ENCODE measurements around the gene OSGIN1. TPM values are rescaled to one million over a fixed set of nuclear protein-coding genes. Genes with fewer than 3 reads are reported as not detected.
"Not testable (repeated sequence)": the region's sequence is repeated elsewhere in the genome, so short reads cannot be mapped to it uniquely, and the experiment has no call there.

The OSGIN1 gene
- polyA plus RNA-seq, 2 donors: 6.0 to 8.3 TPM

DNA sequence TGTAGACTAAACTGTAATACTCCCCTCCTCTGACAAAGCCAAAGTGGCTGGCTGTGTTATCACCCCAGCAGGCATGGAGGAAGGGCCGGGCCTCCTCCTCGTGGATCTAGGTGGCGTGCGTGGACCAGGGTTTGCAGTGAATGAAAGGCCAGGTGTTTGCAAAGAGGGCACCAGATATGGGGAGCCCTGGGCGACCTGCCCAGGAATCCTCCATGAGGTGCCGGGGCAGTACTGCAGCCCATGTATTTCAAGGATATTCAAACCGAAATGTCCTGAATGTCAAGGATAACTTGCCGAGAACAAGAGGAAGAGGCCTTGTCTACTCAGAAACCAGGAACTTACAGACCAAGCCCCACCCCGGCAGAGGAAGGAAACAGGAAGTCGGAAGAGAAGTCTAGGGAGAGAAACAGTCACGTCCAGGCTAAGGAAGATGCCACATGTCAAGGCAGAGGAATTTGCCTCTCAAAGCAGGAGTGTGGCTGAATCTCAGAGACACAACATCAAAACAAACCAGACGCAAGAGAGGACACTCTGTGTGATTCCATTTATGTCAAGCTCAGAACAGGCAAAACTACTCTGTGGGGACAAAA is 13.7 kb upstream of the OSGIN1 start:
- Histone ChIP-seq H3K9me3 (ENCODE audit: control insufficient read depth in 2 of 2, insufficient read depth in 1 of 2, low read depth in 1 of 2, low read length in 1 of 2) (no peaks in the 10 kb centered on the region), H3K36me3 (ENCODE audit: control insufficient read depth in 2 of 2, insufficient read depth in 2 of 2, low read length in 1 of 2) (no peaks in the 10 kb centered on the region), H3K4me3 (ENCODE audit: low read depth in 1 of 2, low read length in 2 of 2) (no peak overlapping the region), H3K27me3 (ENCODE audit: control insufficient read depth in 1 of 2, insufficient read depth in 2 of 2, low read length in 2 of 2) (no peaks in the 10 kb centered on the region), H3K27ac (ENCODE audit: low read depth in 2 of 2, low read length in 1 of 2) (no peak overlapping the region), H3K4me1 (ENCODE audit: control insufficient read depth in 2 of 2, insufficient read depth in 2 of 2, low read length in 1 of 2) (peaks cover 2 to 3% of the 10 kb centered on the region in 2 donors)
- 75 to 81% methylated on average over 12 of the region's 12 CpGs for WGBS, 2 donors

DNA sequence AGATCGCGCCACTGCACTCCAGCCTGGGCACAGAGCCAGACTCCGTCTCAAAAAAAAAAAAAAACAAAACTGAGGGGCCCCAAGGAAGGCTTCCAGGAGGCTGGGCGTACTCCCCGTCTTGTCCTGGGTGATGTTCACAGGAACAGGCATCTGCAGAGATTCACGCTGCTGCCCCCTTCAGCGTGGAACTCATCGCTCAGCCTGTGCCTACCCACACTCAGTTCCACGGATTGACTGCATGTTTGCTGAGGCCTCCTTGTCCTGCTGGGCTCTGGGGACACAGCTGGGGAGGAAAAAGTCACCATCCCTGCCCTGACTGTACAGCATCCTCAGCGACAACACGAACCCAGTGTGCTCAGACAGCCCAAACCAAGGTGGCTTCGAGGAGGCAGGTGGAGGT is 12.9 kb upstream of the OSGIN1 start:
- 65 to 75% methylated on average over 10 to 12 of the region's 12 CpGs for whole genome bisulfite sequencing, 2 donors
- Histone ChIP-seq H3K27me3 (ENCODE audit: control insufficient read depth in 1 of 2, insufficient read depth in 2 of 2, low read length in 2 of 2) (no peaks in the 10 kb centered on the region), H3K27ac (ENCODE audit: low read depth in 2 of 2, low read length in 1 of 2) (no peak overlapping the region), H3K9me3 (ENCODE audit: control insufficient read depth in 2 of 2, insufficient read depth in 1 of 2, low read depth in 1 of 2, low read length in 1 of 2) (no peaks in the 10 kb centered on the region), H3K4me1 (ENCODE audit: control insufficient read depth in 2 of 2, insufficient read depth in 2 of 2, low read length in 1 of 2) (peaks cover 2% of the 10 kb centered on the region in 2 donors), H3K4me3 (ENCODE audit: low read depth in 1 of 2, low read length in 2 of 2) (no peak overlapping the region), H3K36me3 (ENCODE audit: control insufficient read depth in 2 of 2, insufficient read depth in 2 of 2, low read length in 1 of 2) (no peaks in the 10 kb centered on the region)

DNA sequence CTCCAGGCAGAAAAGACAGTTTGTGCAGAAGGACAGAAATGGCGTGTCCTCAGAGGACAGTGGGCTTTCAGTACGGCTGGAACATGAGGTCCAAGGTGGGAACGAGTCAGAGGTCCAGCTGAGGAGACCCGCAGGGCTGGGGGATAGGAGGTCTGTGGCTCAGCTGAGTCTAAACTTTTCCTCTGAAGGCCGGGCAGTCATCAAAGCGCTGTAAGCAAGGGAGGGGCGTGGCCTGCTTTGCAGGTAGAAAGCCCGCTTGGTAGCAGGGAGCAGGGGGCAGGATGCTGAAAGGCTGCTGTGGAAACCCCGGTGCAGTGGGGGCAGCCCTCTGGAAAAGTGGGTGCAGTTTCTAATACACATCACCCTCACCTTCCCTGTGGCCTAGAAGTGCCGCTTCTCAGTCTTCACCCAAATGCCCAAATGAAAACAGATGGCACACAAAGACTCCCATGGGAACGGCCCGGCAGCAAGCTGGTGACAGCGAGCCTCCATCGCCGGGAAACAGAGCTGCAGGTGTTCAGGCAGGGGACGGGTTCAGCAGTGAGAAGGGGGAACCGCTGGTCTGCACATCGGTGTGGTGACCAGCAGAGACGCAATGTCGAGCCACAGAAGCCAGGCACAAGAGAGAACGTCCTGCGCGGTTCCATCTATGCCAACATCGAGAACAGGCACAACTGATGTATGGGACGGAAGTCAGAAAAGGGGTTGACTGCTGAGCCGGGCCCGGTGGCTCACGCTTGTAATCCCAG is 12.2 kb upstream of the OSGIN1 start:
- Histone ChIP-seq H3K4me3 (ENCODE audit: low read depth in 1 of 2, low read length in 2 of 2) (no peak overlapping the region), H3K27me3 (ENCODE audit: control insufficient read depth in 1 of 2, insufficient read depth in 2 of 2, low read length in 2 of 2) (no peaks in the 10 kb centered on the region), H3K9me3 (ENCODE audit: control insufficient read depth in 2 of 2, insufficient read depth in 1 of 2, low read depth in 1 of 2, low read length in 1 of 2) (no peaks in the 10 kb centered on the region), H3K27ac (ENCODE audit: low read depth in 2 of 2, low read length in 1 of 2) (no peak overlapping the region), H3K36me3 (ENCODE audit: control insufficient read depth in 2 of 2, insufficient read depth in 2 of 2, low read length in 1 of 2) (no peaks in the 10 kb centered on the region), H3K4me1 (ENCODE audit: control insufficient read depth in 2 of 2, insufficient read depth in 2 of 2, low read length in 1 of 2) (peaks cover 0 to under 1% of the 10 kb centered on the region in 2 donors)
- 83 to 84% methylated on average over 28 of the region's 28 CpGs for WGBS, 2 donors

DNA sequence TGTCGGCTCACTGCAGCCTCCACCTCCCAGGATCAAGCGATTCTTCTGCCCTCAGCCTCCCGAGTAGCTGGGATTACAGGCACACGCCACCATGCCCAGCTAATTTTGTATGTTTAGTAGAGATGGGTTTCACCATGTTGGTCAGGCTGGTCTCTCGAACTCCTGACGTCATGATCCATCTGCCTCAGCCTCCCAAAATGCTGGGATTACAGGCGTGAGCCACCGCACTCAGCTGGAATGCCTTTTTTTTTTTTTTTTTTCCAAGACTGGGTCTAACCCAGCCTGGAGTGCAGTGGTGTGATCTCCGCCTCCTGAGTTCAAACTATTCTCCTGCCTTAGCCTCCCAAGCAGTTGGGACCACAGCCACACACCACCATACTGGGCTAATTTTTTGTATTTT is 11.5 kb upstream of the OSGIN1 start:
- not testable (repeated sequence) for H3K4me1 ChIP-seq (ENCODE audit: control insufficient read depth in 2 of 2, insufficient read depth in 2 of 2, low read length in 1 of 2); H3K27me3 ChIP-seq (ENCODE audit: control insufficient read depth in 1 of 2, insufficient read depth in 2 of 2, low read length in 2 of 2); H3K27ac ChIP-seq (ENCODE audit: low read depth in 2 of 2, low read length in 1 of 2); H3K9me3 ChIP-seq (ENCODE audit: control insufficient read depth in 2 of 2, insufficient read depth in 1 of 2, low read depth in 1 of 2, low read length in 1 of 2); H3K4me3 ChIP-seq (ENCODE audit: low read depth in 1 of 2, low read length in 2 of 2); H3K36me3 ChIP-seq (ENCODE audit: control insufficient read depth in 2 of 2, insufficient read depth in 2 of 2, low read length in 1 of 2)
- WGBS, 2 donors: 95 to 97% methylated on average over 9 of the region's 9 CpGs

DNA sequence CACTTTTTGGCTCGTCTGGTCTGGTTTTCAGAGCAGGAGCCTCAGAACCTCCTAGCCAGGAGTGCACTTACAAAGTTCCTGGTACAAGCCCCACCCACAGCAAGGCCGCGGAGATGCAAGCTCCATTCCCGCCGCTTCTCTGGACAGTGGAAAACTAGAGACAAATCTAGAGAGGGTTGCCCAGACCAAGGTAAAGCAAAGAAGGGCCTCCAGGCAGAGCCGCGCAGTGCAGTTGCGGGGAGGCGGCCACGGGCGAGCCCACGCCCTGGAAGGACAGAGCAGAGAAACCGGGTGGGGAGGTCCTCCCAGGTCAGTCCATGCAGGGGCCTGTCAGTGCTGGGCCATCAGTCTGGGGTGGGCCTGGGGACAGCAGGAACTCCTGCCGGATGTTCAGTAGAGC is 11.0 kb upstream of the OSGIN1 start:
- Histone ChIP-seq H3K36me3 (ENCODE audit: control insufficient read depth in 2 of 2, insufficient read depth in 2 of 2, low read length in 1 of 2) (no peaks in the 10 kb centered on the region), H3K9me3 (ENCODE audit: control insufficient read depth in 2 of 2, insufficient read depth in 1 of 2, low read depth in 1 of 2, low read length in 1 of 2) (no peaks in the 10 kb centered on the region)
- WGBS, 2 donors: 87 to 90% methylated on average over 14 of the region's 14 CpGs

DNA sequence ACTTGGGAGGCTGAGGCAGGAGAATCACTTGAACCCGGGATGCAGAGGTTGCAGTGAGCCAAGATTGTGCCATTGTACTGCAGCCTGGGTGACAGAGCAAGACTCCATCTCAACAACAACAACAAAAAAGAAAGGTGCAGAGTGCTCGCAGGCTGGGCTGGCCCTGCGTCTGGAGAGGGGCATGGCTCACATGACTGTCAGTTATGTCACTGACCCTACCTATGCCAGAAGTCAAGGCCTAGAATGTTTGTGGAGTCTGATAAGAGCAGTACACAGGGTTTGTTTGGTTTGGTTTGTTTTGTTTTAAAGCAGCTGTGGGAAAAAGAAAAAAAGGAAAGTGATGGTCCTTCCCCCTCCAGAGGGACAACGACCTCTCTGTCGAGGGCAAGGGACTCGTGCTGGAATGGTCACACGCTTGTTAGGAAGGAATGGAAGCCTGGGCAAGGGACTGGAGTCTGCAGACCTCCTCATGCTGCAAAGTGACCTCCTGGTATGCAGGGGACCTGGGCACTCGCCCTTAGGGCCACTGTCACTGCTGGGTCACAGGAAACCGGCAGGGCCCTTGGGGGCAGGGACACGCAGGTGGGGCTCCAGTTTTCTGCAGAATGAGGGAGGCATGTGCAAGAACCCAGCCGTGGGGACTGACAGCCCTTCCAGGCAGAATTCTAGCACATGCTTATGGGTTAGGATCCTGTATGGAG is 10.1 kb upstream of the OSGIN1 start:
- Histone ChIP-seq H3K36me3 (ENCODE audit: control insufficient read depth in 2 of 2, insufficient read depth in 2 of 2, low read length in 1 of 2) (no peaks in the 10 kb centered on the region), H3K4me3 (ENCODE audit: low read depth in 1 of 2, low read length in 2 of 2) (no peak overlapping the region), H3K27ac (ENCODE audit: low read depth in 2 of 2, low read length in 1 of 2) (no peak overlapping the region), H3K9me3 (ENCODE audit: control insufficient read depth in 2 of 2, insufficient read depth in 1 of 2, low read depth in 1 of 2, low read length in 1 of 2) (no peaks in the 10 kb centered on the region), H3K27me3 (ENCODE audit: control insufficient read depth in 1 of 2, insufficient read depth in 2 of 2, low read length in 2 of 2) (no peaks in the 10 kb centered on the region), H3K4me1 (ENCODE audit: control insufficient read depth in 2 of 2, insufficient read depth in 2 of 2, low read length in 1 of 2) (peaks cover 5 to 6% of the 10 kb centered on the region in 2 donors)
- WGBS, 2 donors: 66 to 73% methylated on average over 11 of the region's 11 CpGs

More for the DNA sequence above, 11.0 kb upstream of the OSGIN1 start:
- H3K27me3 ChIP-seq (ENCODE audit: control insufficient read depth in 1 of 2, insufficient read depth in 2 of 2, low read length in 2 of 2): no peaks in the 10 kb centered on the region
- H3K4me3 ChIP-seq (ENCODE audit: low read depth in 1 of 2, low read length in 2 of 2): no peak overlapping the region
- no peak overlapping the region for H3K27ac ChIP-seq (ENCODE audit: low read depth in 2 of 2, low read length in 1 of 2)
- H3K4me1 ChIP-seq (ENCODE audit: control insufficient read depth in 2 of 2, insufficient read depth in 2 of 2, low read length in 1 of 2): peaks cover 0 to 2% of the 10 kb centered on the region in 2 donors

DNA sequence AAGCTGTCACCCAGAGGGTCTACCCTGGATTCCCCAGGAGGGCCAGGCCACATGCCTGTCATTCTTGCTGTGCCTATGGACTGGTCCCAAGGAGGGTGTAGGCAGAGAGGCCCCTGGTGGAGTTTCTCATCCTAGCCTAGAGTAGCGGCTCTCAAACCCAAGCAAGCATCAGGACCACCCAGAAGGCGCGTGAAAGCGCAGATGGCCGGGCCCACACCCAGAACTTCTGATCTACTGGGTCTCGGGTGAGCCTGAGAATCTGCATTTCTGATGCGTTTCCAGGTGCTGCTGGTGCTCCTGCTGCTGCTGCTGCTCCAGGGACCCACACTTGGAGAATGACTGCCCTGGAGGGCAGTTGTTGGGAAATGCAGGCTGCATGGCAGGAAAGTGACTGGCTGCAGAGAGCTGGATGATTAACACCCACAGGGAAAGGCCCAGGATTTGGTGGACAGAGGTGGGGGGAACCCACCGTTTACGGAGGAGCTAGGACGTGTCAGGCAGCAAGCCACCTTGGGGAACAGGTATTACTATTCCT is 9.5 kb upstream of the OSGIN1 start:
- 85 to 87% methylated on average over 10 of the region's 10 CpGs for WGBS, 2 donors
- no peak overlapping the region for H3K27ac ChIP-seq (ENCODE audit: low read depth in 2 of 2, low read length in 1 of 2)

DNA sequence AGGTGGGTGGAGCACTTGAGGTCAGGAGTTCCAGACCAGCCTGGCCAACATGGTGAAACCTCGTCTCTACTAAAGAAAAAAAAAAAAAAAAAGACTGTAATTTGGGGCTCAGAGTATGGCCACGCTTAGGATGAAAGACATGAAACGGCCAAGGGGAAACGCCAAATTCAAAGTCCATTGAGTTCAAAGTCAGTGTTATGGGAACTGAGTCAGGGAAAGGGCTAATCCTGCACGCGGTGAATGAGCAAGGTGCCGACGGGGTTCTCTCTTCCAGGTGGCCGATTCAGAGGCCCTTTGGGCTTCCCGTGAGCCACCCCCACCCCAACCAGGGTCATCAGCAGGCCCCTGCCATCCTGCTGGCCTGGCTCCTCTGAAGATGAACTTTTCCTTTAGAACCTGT is 7.5 kb upstream of the OSGIN1 start:
- Histone ChIP-seq H3K27me3 (ENCODE audit: control insufficient read depth in 1 of 2, insufficient read depth in 2 of 2, low read length in 2 of 2) (no peaks in the 10 kb centered on the region), H3K9me3 (ENCODE audit: control insufficient read depth in 2 of 2, insufficient read depth in 1 of 2, low read depth in 1 of 2, low read length in 1 of 2) (no peaks in the 10 kb centered on the region), H3K27ac (ENCODE audit: low read depth in 2 of 2, low read length in 1 of 2) (no peak overlapping the region), H3K4me3 (ENCODE audit: low read depth in 1 of 2, low read length in 2 of 2) (no peak overlapping the region), H3K4me1 (ENCODE audit: control insufficient read depth in 2 of 2, insufficient read depth in 2 of 2, low read length in 1 of 2) (peaks cover 6 to 7% of the 10 kb centered on the region in 2 donors), H3K36me3 (ENCODE audit: control insufficient read depth in 2 of 2, insufficient read depth in 2 of 2, low read length in 1 of 2) (no peaks in the 10 kb centered on the region)
- 88 to 90% methylated on average over 10 of the region's 10 CpGs for WGBS, 2 donors

More for the DNA sequence above, 9.5 kb upstream of the OSGIN1 start:
- no peak overlapping the region for H3K4me3 ChIP-seq (ENCODE audit: low read depth in 1 of 2, low read length in 2 of 2)
- no peaks in the 10 kb centered on the region for H3K9me3 ChIP-seq (ENCODE audit: control insufficient read depth in 2 of 2, insufficient read depth in 1 of 2, low read depth in 1 of 2, low read length in 1 of 2)
- no peaks in the 10 kb centered on the region for H3K36me3 ChIP-seq (ENCODE audit: control insufficient read depth in 2 of 2, insufficient read depth in 2 of 2, low read length in 1 of 2)
- H3K4me1 ChIP-seq (ENCODE audit: control insufficient read depth in 2 of 2, insufficient read depth in 2 of 2, low read length in 1 of 2): peaks cover 5 to 6% of the 10 kb centered on the region in 2 donors
- H3K27me3 ChIP-seq (ENCODE audit: control insufficient read depth in 1 of 2, insufficient read depth in 2 of 2, low read length in 2 of 2): no peaks in the 10 kb centered on the region

DNA sequence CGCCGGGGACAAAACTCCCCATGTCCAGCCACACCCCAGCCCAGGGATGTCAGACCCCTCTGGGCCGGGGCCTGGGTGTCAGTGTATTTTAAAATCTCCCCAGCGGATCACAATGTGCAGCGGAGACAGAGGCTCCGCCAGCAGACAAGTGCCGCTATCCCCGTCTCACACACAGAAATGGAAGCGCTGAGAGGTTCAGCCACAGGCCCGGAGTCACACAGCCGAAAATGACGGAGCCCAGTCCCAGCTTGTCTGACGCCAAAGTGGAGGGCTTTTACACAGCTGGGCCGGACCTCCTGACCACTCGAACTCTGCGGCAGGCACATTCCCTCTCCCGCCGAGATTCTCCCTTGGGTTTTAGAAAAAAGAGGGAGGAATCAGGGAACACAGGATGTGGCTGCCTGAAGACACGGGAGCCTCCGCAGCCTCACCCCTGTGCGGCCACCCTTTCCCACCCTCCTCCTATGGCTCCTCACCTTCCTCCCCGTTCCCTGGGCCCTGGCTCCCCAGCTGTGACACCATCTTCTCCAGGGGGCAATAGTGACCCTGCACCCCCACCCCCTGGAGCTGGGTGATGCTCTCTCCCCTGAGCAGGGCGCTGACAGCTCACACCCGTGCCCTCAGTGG is 6.8 kb upstream of the OSGIN1 start:
- Histone ChIP-seq H3K9me3 (ENCODE audit: control insufficient read depth in 2 of 2, insufficient read depth in 1 of 2, low read depth in 1 of 2, low read length in 1 of 2) (no peaks in the 10 kb centered on the region), H3K27me3 (ENCODE audit: control insufficient read depth in 1 of 2, insufficient read depth in 2 of 2, low read length in 2 of 2) (no peaks in the 10 kb centered on the region), H3K4me1 (ENCODE audit: control insufficient read depth in 2 of 2, insufficient read depth in 2 of 2, low read length in 1 of 2) (peaks cover 6 to 7% of the 10 kb centered on the region in 2 donors), H3K36me3 (ENCODE audit: control insufficient read depth in 2 of 2, insufficient read depth in 2 of 2, low read length in 1 of 2) (no peaks in the 10 kb centered on the region), H3K27ac (ENCODE audit: low read depth in 2 of 2, low read length in 1 of 2) (no peak overlapping the region), H3K4me3 (ENCODE audit: low read depth in 1 of 2, low read length in 2 of 2) (no peak overlapping the region)
- 85 to 86% methylated on average over 24 of the region's 24 CpGs for WGBS, 2 donors
